Stimulated activated CD4-positive, alpha-beta T cell treated with anti-CD3 and anti-CD28 coated beads, Interleukin-15, amount 100 ng/mL, for 24 hours (primary cell): ENCODE results near the gene THBS2.

Experiments
- DNase-seq: peaks from one replicate; pipeline ENCODE4 v3.0.0-alpha.2; 2020

The THBS2 gene

GRCh38 chr6:169177516-169178166 lies 76.0 kb downstream of the THBS2 start:
- no peak for DNase-seq

GRCh38 chr6:169176361-169176991 lies 77.2 kb downstream of the THBS2 start:
- DNase-seq, result no peak

- no peak for DNase-seq
These were observed 78.2 kb downstream of the THBS2 start for GRCh38 chr6:169175360-169175887.

DNA sequence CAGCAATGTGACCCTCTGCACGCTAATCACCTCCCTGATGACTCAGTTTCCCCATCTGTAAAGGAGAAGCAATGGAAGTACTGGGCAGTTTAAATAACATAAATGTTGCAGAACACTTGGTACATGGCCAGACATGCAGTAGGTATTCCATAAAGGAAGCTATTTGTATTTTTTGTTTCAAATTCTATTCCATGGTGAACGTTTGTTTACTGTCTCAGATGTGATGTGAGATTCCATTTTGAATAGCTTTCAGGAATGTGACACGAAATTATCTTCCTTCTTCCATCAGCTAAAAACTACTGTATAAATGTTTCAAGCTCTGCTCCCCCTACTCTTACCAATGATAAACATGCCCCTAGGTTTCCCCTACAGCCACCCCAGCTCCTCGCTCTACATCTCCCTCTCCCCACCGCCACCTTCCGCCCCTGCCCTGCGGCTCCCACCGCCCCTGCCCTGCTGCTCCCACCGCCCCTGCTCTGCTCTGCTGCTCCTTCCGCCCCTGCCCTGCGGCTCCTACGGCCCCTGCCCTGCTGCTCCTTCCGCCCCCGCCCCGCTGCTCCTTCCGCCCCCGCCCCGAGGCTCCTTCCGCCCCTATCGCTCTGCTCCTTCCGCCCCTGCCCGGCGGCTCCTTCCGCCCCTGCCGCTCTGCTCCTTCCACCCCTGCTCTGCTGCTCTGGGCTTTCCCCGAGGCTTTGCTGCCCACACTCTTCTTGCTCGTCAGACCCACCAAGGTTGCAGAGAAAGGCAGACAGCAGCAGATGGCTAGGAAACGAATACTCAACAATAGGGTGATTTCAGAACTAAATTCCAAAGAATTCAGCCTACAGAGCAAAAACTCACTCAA lies 78.9 kb downstream of the THBS2 start:
- no peak for DNase-seq

DNA sequence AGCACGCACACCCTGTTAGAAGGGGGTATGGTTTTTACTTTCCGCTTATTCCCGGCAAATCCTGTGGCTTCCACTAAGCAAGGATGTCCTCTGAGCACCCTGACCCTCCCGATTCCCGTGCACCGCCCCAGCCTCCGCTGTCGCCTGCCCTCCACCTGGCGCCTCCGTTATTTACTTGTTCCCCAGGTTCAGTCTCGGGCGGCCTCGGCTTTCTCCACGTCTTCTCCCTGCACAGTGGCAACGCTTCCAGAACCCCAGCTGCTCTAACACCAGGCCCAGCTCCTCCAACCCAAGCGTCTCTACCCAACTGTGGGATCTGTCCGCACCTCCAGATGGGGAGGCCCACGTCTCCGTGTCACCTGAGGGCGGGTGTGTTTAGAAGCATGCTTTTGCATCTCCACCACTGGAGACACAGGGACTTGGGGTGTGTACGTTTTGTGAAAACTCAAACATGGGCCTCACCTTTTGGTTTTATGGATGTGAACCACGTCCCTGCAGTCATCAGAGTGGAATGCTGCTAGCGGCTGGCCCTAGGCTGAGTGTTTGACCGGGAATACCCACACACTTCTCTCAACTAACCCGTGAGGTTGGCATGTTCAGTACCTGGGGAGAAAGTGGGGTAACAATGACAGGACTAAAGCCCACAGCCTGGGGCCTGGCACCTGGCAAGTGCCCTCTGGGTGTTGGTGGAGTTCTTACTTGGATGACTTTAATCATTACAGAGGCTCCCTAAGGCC lies 79.9 kb downstream of the THBS2 start:
- no peak for DNase-seq

GRCh38 chr6:169172946-169173345 lies 80.7 kb downstream of the THBS2 start:
- DNase-seq, result no peak

- DNase-seq, result no peak
These were observed 81.2 kb downstream of the THBS2 start for GRCh38 chr6:169172456-169172855.

- no peak for DNase-seq
These were observed 81.7 kb downstream of the THBS2 start for GRCh38 chr6:169171951-169172350.

GRCh38 chr6:169171016-169171415 lies 82.6 kb downstream of the THBS2 start:
- no peak for DNase-seq

DNA sequence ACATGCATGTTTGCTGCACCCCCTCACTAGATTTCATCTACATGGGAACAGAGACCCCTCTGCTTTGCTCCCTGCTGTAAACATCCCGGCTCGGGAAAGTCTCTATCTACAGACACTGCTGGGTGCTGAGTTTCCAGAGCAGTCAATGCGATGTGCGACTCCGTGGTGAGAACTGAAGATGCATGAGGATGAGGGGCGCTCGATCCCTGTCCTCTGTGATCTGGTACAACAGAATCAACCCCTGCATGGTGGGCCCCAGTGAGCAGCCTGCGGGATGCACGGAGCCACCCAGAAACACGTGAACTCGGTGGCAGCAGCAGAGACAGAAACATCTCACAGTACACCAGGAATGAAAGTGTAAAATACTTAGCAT lies 83.1 kb downstream of the THBS2 start:
- DNase-seq, result no peak

DNA sequence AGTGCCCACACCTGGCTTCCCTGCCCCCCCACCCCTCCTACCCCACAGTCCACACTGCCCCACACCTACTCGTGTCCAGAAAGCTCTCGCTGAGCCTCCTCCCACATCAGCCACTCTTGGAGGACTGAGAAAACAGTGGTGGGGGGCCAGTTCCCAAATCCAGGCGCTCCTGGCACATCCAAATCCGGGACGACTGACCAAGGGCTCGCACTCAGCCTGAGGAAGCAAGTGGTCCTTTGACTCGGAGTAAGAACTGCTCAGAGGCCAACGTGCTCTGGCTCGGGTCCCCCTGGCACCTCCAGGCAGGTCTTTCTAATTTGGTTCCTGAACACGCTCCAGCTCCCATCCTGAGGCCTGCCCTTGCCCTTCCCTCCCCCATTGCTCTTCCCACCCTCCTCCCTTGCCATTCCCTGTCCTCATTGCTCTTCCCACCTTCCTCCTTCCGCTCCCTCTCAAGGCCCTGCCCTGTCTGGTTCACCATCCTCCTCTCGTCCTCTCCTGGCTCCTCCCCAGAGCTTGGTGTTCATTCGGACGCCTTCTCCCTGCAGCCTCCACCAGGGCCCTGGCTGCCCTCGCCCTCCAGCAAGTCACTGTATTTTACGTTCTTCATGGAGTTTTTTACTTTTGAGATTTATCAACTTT lies 83.6 kb downstream of the THBS2 start:
- no peak for DNase-seq

DNA sequence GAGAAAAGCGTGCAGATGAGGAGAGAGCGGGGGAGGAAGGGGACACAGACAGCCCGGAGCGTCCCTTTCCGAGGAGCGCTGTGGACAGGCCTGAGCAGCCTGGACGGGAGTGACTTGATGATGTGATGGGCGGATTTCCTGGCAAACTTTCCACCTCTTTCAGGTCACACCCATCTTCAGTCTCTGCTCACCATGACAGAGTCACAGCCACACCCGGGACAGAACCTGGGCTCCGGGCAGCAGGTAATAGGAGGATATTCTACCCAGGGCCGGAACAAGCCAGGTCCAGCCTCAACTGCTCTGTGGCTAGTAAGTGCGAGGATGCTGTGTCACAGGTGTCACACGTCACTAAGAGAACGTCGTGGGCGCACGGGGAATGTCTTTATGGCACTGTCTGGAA lies 84.3 kb downstream of the THBS2 start:
- DNase-seq, result no peak

- no peak for DNase-seq
These were observed 84.9 kb downstream of the THBS2 start for GRCh38 chr6:169168706-169169105.

DNA sequence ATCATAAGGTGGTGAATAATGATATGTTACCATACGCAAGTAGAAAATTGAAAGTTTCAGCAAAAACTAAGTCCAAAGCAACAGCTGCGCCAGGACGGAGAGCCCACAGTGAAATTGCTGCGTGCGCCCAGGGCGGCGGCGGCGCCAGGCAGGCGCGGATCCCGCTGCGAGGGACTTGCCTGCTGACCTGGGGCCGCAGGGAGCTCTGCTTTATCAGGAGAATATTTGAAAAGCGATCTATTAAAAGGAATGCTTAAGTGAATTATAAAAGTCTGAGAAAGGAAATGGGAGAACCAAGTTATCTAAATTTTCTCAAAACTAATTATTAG lies 85.4 kb downstream of the THBS2 start:
- no peak for DNase-seq

DNA sequence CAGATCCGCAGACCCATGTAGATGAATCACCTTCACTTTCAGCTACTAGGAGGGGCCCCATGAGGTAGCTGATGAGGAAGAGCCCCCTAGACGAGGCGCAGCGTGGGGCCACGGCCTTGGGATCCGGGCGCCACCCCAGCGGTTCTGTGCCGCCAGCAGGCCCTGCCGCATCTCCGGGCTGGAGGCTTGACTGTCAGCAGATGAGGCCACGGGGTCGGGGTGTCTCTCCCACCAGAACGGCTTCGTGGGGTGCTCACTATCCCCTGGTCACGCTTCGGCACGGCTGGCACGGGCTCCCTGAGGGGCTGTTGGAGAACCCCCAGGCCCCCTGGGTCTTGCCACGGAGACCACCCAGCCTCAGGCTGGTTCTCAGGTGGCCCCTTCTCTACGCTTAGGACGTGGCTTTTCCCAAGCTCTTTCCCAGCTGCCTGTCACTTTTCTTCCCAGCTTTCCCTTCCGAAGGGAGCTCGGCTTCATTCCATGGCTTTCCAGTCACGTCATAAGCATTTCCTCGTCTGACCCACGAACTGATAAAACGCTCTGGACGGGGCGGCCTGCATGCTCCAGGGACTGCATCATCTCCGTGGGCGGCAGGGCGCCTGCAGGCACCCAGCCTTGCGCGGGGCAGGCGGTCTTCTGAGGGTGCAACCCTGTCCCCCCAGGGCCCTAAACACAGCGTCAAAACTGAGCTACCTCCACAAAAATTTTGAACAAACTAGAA lies 85.9 kb downstream of the THBS2 start:
- DNase-seq, result no peak

DNA sequence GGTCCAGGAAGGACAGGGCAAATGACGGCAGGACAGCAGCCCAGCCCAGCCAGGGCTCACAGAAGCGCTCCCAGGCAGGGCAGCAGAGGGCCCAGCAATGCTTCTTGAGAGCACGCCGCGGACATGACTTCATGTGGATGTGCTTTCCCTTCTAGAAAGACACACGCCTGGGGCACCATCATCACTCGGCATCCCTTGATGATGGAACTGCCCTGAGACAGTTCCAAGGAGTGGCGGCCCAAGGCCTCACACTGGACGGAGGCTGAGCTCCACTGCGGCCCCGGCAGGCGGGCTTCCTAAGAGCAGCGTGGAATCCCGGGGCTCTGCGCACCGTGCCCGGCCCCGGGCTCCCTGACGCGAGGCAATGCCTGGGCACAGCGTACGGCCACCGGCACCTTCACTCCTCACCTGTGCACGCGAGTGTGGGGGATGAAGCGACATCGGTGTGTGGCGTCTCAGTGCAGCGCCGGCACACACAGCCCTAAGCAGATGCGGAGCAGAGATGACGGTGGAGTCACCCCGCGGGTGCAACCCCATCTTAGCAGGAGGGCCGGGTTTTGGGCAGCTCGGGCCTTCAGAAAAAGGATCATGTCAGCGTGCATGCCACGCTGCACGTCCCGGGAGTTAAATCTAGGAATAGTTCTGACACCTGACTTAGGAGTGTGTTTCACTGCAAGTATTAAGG lies 86.6 kb downstream of the THBS2 start:
- no peak for DNase-seq
